Spleen (tissue), 11 donors: ENCODE measurements around the gene GMDS. TPM values are rescaled to one million over a fixed set of nuclear protein-coding genes. Genes with fewer than 3 reads are reported as not detected.

Experiments
- DNase-seq: peaks from one replicate; pipeline ENCODE4 v3.0.0-alpha.2; 2020
- H3K27ac ChIP-seq, 8 donors: fragments of 200-600 bp; sonication (generic) in 7 of 8; 1 replicate in 4 of 8; 2 replicates in 4 of 8; pipeline versions ENCODE4 v1.5.0 to v1.8.0; 2016 to 2021; ENCODE audit warnings: inconsistent platforms in 4 of 8, mild to moderate bottlenecking in 4 of 8, moderate library complexity in 1 of 8
- H3K27me3 ChIP-seq, 7 donors: fragments of 200-600 bp; sonication (generic) in 6 of 7; replicated peaks in 1 of 7; 1 replicate in 4 of 7; 2 replicates in 3 of 7; pipeline versions ENCODE4 v1.5.0 to v1.8.0; 2016 to 2021; ENCODE audit warnings: inconsistent platforms in 3 of 7, mild to moderate bottlenecking in 1 of 7
- H3K36me3 ChIP-seq, 6 donors: fragments of 200-600 bp; sonication (generic) in 5 of 6; 1 replicate in 4 of 6; 2 replicates in 2 of 6; pipeline versions ENCODE4 v1.5.0 to v1.8.0; 2016 to 2021; ENCODE audit warnings: inconsistent platforms in 2 of 6
- H3K4me1 ChIP-seq, 6 donors: fragments of 200-600 bp; sonication (generic) in 5 of 6; 1 replicate in 3 of 6; 2 replicates in 3 of 6; pipeline versions ENCODE4 v1.5.0 to v1.8.0; 2016 to 2021; ENCODE audit warnings: inconsistent platforms in 3 of 6
- H3K4me3 ChIP-seq, 8 donors: fragments of 200-600 bp; sonication (generic) in 7 of 8; 1 replicate in 4 of 8; 2 replicates in 4 of 8; pipeline versions ENCODE4 v1.5.0 to v1.8.0; 2016 to 2021; ENCODE audit warnings: inconsistent platforms in 4 of 8, mild to moderate bottlenecking in 4 of 8, moderate library complexity in 2 of 8
- H3K9me3 ChIP-seq, 8 donors: fragments of 200-600 bp; sonication (generic) in 7 of 8; 1 replicate in 4 of 8; 2 replicates in 4 of 8; pipeline versions ENCODE4 v1.5.0 to v1.8.0; 2016 to 2021; ENCODE audit warnings: inconsistent platforms in 4 of 8
- CTCF ChIP-seq, 11 experiments: fragments of 200-600 bp in 7 of 11; fragments of 450-650 bp in 4 of 11; sonication (generic) in 4 of 11; IDR thresholded peaks in 8 of 11; conservative IDR thresholded peaks in 3 of 11; 1 replicate in 7 of 11; 2 replicates in 4 of 11; pipeline versions ENCODE4 v1.4.0 to v1.8.0; 2016 to 2021; ENCODE audit warnings: antibody characterized with exemption in 11 of 11, inconsistent platforms in 4 of 11, mild to moderate bottlenecking in 1 of 11
- POLR2A ChIP-seq, 3 donors: fragments of 450-650 bp; IDR thresholded peaks; one replicate each; pipeline ENCODE4 v1.5.1; 2017; ENCODE audit warnings: antibody characterized with exemption in 3 of 3, mild to moderate bottlenecking in 1 of 3
- POLR2AphosphoS5 ChIP-seq, 3 donors: sonication (generic); formaldehyde crosslinking; IDR thresholded peaks; one replicate each; pipeline ENCODE4 v1.5.1; 2017; ENCODE audit warnings: antibody characterized with exemption in 3 of 3
- WGBS, 5 donors: extraction: QIAGEN DNeasy Blood & Tissue Kit in 3 of 5; methylation state at CpG; one replicate each; pipeline versions ENCODE4 v1.1.5 to v1.1.7; 2013 to 2018; 5-methylcytosine and 5-hydroxymethylcytosine counted together
- intact Hi-C: fragments of 100-400 bp; cut with DNase I; formaldehyde crosslinking; loops from one replicate; pipeline ENCODE4 v1.15.0; 2023; ENCODE audit warnings: low total_unique reads
- polyA plus RNA-seq, 3 donors: library from polyadenylated mRNA; stranded (reverse); fragments of 200-250 nt; gene quantifications; one replicate each; pipeline ENCODE4 v1.2.1, GENCODE V29; 2013
- total RNA-seq, 7 donors: library from RNA; depleted of rRNA in 3 of 7; stranded (reverse); fragments of >200 nt in 3 of 7; fragmentation: NEBNext Ultra II Directional in 4 of 7; extraction: Animal tissue kit (Norgen Biotek cat#: 25700) in 4 of 7; gene quantifications; one replicate each; pipeline versions ENCODE4 v1.1.0 to v1.2.1, GENCODE V29; 2016 to 2021
- donor health status: healthy with polysubstance abuse.
- donor health status: DM: no; HTN: no; CAD: no; lungs with moderate emphysema.
- donor health status: DM: no; HTN: no; CAD: no.
- donor health status: Bipolar disorder and iron deficiency.
- donor health status: healthy.
- donor health status: DM: no; HTN: no; CAD: no.
- donor health status: DM: yes; HTN: yes; CAD: no.

Gene GMDS
- total and polyA plus RNA-seq, 10 donors = 9.1 to 30.8 (median 17.7) TPM

GRCh38 chr6:1991332-1991878 lies 254.0 kb downstream of the GMDS start:
- WGBS, 5 donors = 94 to 98% (median 97%) methylated on average over 6 of the region's 6 CpGs
- no peaks in the 10 kb centered on the region for H3K9me3 ChIP-seq
- no peak for DNase-seq
- intact Hi-C loops = no loop called here
- no peak overlapping the region for H3K4me3 ChIP-seq
- no peaks in the 10 kb centered on the region for H3K36me3 ChIP-seq
- no peaks in the 10 kb centered on the region for H3K4me1 ChIP-seq
- H3K27me3 ChIP-seq = no peaks in the 10 kb centered on the region
- no peak for TF ChIP-seq CTCF (IDR thresholded peaks at IDR 0.05 in 8 of 11, conservative IDR thresholded peaks at IDR 0.05 in 3 of 11)
- TF ChIP-seq POLR2AphosphoS5 (IDR thresholded peaks at IDR 0.05) = no peak
- TF ChIP-seq POLR2A (IDR thresholded peaks at IDR 0.05) = no peak
- no peak overlapping the region for H3K27ac ChIP-seq

GRCh38 chr6:1988843-1989242 lies 256.6 kb downstream of the GMDS start:
- TF ChIP-seq POLR2AphosphoS5 (IDR thresholded peaks at IDR 0.05) (no peak), CTCF (IDR thresholded peaks at IDR 0.05 in 8 of 11, conservative IDR thresholded peaks at IDR 0.05 in 3 of 11) (no peak), POLR2A (IDR thresholded peaks at IDR 0.05) (no peak)
- 80 to 94% (median 88%) methylated on average over 3 of the region's 3 CpGs for WGBS, 5 donors
- intact Hi-C loops = no loop called here

GRCh38 chr6:1987640-1988039 lies 257.8 kb downstream of the GMDS start:
- intact Hi-C loops = no loop called here
- H3K27me3 ChIP-seq = no peaks in the 10 kb centered on the region

More at GRCh38 chr6:1988843-1989242, 256.6 kb downstream of the GMDS start:
- DNase-seq = no peak
- H3K4me3 ChIP-seq = no peak overlapping the region
- peaks cover 0 to 22% (median 15%) of the 10 kb centered on the region in 8 donors for H3K9me3 ChIP-seq
- no peaks in the 10 kb centered on the region for H3K36me3 ChIP-seq
- H3K27me3 ChIP-seq = no peaks in the 10 kb centered on the region
- H3K4me1 ChIP-seq = no peaks in the 10 kb centered on the region
- H3K27ac ChIP-seq = no peak overlapping the region

More at GRCh38 chr6:1987640-1988039, 257.8 kb downstream of the GMDS start:
- no peak for DNase-seq
- H3K9me3 ChIP-seq = peaks cover 0 to 34% (median 27%) of the 10 kb centered on the region in 8 donors
- WGBS, 5 donors = 45 to 94% (median 87%) methylated on average over 2 of the region's 2 CpGs
- H3K4me3 ChIP-seq = no peak overlapping the region
- no peaks in the 10 kb centered on the region for H3K4me1 ChIP-seq
- H3K36me3 ChIP-seq = no peaks in the 10 kb centered on the region
- TF ChIP-seq POLR2A (IDR thresholded peaks at IDR 0.05) (no peak), CTCF (IDR thresholded peaks at IDR 0.05 in 8 of 11, conservative IDR thresholded peaks at IDR 0.05 in 3 of 11) (no peak), POLR2AphosphoS5 (IDR thresholded peaks at IDR 0.05) (no peak)
- no peak overlapping the region for H3K27ac ChIP-seq
